ENCODE data around the gene MAP4K3. TPM values are rescaled to one million over a fixed set of nuclear protein-coding genes. Genes with fewer than 3 reads are reported as not detected.

MAP4K3 gene
- total and polyA plus RNA-seq, 10 of the 15 experiments (the other 5 are each of a cell fraction or from before 2014, with no cell fraction given) = 0.04 to 0.95 (median 0.21) TPM; not detected in 1

DNA sequence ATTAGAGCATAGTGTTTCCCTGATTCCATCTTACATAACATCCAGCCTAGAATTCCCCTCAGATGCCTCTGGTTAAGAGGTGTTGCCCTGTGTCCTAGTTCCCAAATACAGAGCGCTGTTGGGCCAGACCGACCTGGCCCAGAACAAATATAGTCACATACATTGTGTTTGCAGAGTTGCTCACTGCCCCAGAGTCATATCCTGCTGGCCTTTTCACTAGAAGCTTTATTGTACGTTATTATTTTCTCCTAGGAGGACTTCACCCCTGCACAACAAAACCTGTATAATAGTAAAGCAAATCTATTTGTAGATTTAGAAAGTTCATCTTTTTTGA is 11.1 kb upstream of the MAP4K3 start (continued):
- TF ChIP-seq, protein P1, sequence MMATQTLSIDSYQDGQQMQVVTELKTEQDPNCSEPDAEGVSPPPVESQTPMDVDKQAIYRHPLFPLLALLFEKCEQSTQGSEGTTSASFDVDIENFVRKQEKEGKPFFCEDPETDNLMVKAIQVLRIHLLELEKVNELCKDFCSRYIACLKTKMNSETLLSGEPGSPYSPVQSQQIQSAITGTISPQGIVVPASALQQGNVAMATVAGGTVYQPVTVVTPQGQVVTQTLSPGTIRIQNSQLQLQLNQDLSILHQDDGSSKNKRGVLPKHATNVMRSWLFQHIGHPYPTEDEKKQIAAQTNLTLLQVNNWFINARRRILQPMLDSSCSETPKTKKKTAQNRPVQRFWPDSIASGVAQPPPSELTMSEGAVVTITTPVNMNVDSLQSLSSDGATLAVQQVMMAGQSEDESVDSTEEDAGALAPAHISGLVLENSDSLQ (IDR thresholded peaks at IDR 0.05) = no peak
- TF ChIP-seq RCOR1 (conservative IDR thresholded peaks at IDR 0.05; ENCODE audit: low read depth, low read length) (no peak), ASH2L (IDR thresholded peaks at IDR 0.05; ENCODE audit: borderline replicate concordance, low read depth) (no peak), ZNF384 (IDR thresholded peaks at IDR 0.05; ENCODE audit: borderline replicate concordance, low read depth, low read length) (no peak)

DNA sequence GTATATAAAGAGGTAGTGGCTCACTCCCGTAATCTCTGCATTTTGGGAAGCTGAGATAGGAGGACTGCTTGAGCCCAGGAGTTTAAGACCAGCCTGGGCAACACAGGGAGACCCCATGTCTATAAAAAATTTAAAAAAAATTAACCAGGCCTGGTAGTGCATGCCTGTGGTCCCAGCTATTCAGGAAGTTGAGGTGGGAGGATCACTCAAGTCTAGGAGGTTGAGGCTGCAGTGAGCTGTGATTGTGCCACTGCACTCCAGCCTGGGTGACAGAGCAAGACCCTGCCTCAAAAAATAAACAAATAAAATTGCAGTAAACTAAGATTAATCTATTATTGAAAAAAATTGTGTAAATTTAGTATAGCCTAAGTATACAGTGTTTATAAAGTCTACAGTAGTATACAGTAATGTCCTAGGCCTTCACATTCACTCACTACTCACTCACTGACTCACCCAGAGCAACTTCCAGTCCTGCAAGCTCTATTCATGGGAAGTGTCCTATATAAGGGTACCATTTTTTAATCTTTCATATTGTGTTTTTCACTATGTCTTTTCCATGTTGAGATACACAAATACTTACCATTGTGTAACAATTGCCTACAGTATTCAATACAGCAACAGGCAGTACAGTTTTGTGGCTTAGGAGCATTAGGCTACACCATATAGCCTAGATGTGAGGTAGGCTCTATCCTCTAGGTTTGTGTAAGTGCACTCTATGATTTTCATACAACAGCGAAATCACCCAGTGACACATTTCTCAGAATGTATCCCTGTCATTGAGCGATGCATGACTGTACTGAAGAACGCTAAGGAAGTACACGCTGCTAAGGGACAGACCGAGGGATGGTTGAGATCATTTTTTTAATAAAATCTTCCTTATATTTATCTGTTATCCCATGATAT is 10.4 kb upstream of the MAP4K3 start:
- FAIRE-seq = no peak
- no peak for TF ChIP-seq SMC3 (IDR thresholded peaks at IDR 0.05; ENCODE audit: borderline replicate concordance, low read length)
- no peak for TF ChIP-seq NFYA (IDR thresholded peaks at IDR 0.05; ENCODE audit: borderline replicate concordance, low read depth, low read length)
- TF ChIP-seq HDAC2 (IDR thresholded peaks at IDR 0.05) = no peak
- TF ChIP-seq, protein P2, sequence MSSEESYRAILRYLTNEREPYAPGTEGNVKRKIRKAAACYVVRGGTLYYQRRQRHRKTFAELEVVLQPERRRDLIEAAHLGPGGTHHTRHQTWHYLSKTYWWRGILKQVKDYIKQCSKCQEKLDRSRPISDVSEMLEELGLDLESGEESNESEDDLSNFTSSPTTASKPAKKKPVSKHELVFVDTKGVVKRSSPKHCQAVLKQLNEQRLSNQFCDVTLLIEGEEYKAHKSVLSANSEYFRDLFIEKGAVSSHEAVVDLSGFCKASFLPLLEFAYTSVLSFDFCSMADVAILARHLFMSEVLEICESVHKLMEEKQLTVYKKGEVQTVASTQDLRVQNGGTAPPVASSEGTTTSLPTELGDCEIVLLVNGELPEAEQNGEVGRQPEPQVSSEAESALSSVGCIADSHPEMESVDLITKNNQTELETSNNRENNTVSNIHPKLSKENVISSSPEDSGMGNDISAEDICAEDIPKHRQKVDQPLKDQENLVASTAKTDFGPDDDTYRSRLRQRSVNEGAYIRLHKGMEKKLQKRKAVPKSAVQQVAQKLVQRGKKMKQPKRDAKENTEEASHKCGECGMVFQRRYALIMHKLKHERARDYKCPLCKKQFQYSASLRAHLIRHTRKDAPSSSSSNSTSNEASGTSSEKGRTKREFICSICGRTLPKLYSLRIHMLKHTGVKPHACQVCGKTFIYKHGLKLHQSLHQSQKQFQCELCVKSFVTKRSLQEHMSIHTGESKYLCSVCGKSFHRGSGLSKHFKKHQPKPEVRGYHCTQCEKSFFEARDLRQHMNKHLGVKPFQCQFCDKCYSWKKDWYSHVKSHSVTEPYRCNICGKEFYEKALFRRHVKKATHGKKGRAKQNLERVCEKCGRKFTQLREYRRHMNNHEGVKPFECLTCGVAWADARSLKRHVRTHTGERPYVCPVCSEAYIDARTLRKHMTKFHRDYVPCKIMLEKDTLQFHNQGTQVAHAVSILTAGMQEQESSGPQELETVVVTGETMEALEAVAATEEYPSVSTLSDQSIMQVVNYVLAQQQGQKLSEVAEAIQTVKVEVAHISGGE (CRISPR knock-in tag; IDR thresholded peaks at IDR 0.05) = no peak
- no peak for TF ChIP-seq NR2F1 (conservative IDR thresholded peaks at IDR 0.05)
- Histone ChIP-seq H3K4me2 (ENCODE audit: control insufficient read depth, insufficient read depth) (no peak overlapping the region), H3K4me3 (no peak overlapping the region), H3K27me3 (replicated peaks in 1 of 2; ENCODE audit: control insufficient read depth in 2 of 2, insufficient read depth in 2 of 2, low read length in 1 of 2) (no peaks in the 10 kb centered on the region), H3K79me2 (ENCODE audit: control insufficient read depth, insufficient read depth, low read length) (no peaks in the 10 kb centered on the region), H3K27ac (ENCODE audit: control insufficient read depth, insufficient read depth) (no peak overlapping the region), H3K9me3 (replicated peaks; ENCODE audit: control insufficient read depth, insufficient read depth, low read length) (no peaks in the 10 kb centered on the region; the same call in 2 of the 3 replicates), H2AFZ (ENCODE audit: control insufficient read depth, low read depth, low read length) (no peak overlapping the region), H3K36me3 (ENCODE audit: control insufficient read depth in 2 of 2, insufficient read depth in 2 of 2, low read length in 1 of 2) (no peaks in the 10 kb centered on the region), H3K9ac (ENCODE audit: control insufficient read depth, insufficient read depth, low read length) (no peak overlapping the region), H3K4me1 (ENCODE audit: control insufficient read depth, insufficient read depth, low read length) (no peaks in the 10 kb centered on the region), H4K20me1 (ENCODE audit: control insufficient read depth, insufficient read depth) (no peaks in the 10 kb centered on the region)
- ChIA-PET POLR2A (no interaction called here), CTCF (no interaction called here), RAD21 (ENCODE audit: unreplicated experiment) (no interaction called here), SMC1A (ENCODE audit: uncharacterized antibody, unreplicated experiment) (interaction anchor here (0.7 kb wide), 1 partner anchor 389 kb away, joined by 3 read pairs; no protein-coding TSS in a partner anchor)
- intact Hi-C loops (cut with micrococcal nuclease; ENCODE audit: unreplicated experiment) = no loop called here
- no TSS peak for BruUV-seq (replicated peaks)
- 87% methylated on average over 6 of the region's 6 CpGs for WGBS (ENCODE audit: insufficient coverage, insufficient replicate concordance, low lambda C conversion rate, missing lambda C conversion rate)
- ATAC-seq = no peak
- DNase-seq (ENCODE audit: low read depth, low spot score) = no peak
- in situ Hi-C loops (cut with MboI) = no loop called here
